CD14-positive monocyte (primary cell): ENCODE data around the gene TADA1. TPM values are rescaled to one million over a fixed set of nuclear protein-coding genes. Genes with fewer than 3 reads are reported as not detected.

Experiments used
- DNase-seq, 3 donors: peaks; one replicate each; pipeline ENCODE4 v3.0.0-alpha.2; 2011 to 2022
- H2AFZ ChIP-seq: 2 replicates; pipeline ENCODE4 v1.6.0; 2012; ENCODE audit warnings: mild to moderate bottlenecking, low read depth, low read length, inconsistent platforms; ENCODE audit not compliant: insufficient read depth, poor library complexity, severe bottlenecking
- H3K27ac ChIP-seq, 2 donors: 1 replicate in 1 of 2; 2 replicates in 1 of 2; pipeline ENCODE4 v1.5.1; 2012 to 2013; ENCODE audit warnings: low read length in 2 of 2, control low read depth in 1 of 2, inconsistent platforms in 1 of 2, low read depth in 1 of 2, mild to moderate bottlenecking in 1 of 2
- H3K27me3 ChIP-seq, 2 donors: one replicate each; pipeline versions ENCODE4 v1.6.0 to v1.6.1; 2011 to 2013; ENCODE audit warnings: low read length in 2 of 2; ENCODE audit not compliant: control insufficient read depth in 2 of 2, insufficient read depth in 2 of 2
- H3K36me3 ChIP-seq, 2 donors: replicated peaks in 1 of 2; 1 replicate in 1 of 2; 2 replicates in 1 of 2; pipeline versions ENCODE4 v1.5.1 to v1.6.1; 2012 to 2013; ENCODE audit warnings: low read length in 2 of 2, control low read depth in 1 of 2, inconsistent platforms in 1 of 2, mild to moderate bottlenecking in 1 of 2; ENCODE audit not compliant: insufficient read depth in 2 of 2, control insufficient read depth in 1 of 2
- H3K4me1 ChIP-seq, 2 donors: 1 replicate in 1 of 2; 2 replicates in 1 of 2; pipeline versions ENCODE4 v1.5.1 to v1.6.1; 2012 to 2013; ENCODE audit warnings: low read length in 2 of 2, control low read depth in 1 of 2, inconsistent platforms in 1 of 2, mild to moderate bottlenecking in 1 of 2, moderate library complexity in 1 of 2; ENCODE audit not compliant: insufficient read depth in 2 of 2, control insufficient read depth in 1 of 2
- H3K4me2 ChIP-seq: replicated peaks from 2 replicates; pipeline ENCODE3; 2012; ENCODE audit warnings: low read length, moderate library complexity, mild to moderate bottlenecking; ENCODE audit not compliant: poor library complexity, severe bottlenecking; ENCODE audit errors: extremely low read depth
- H3K4me3 ChIP-seq, 3 experiments: fragments of 200-600 bp in 1 of 3; sonication (generic) in 1 of 3; replicated peaks in 1 of 3; 1 replicate in 2 of 3; 2 replicates in 1 of 3; pipeline ENCODE4 v1.5.1; 2011 to 2013; ENCODE audit warnings: low read length in 3 of 3, mild to moderate bottlenecking in 3 of 3, control low read depth in 2 of 3, low read depth in 2 of 3, inconsistent platforms in 1 of 3, moderate library complexity in 1 of 3
- H3K79me2 ChIP-seq: 2 replicates; pipeline ENCODE4 v1.6.0; 2012; ENCODE audit warnings: mild to moderate bottlenecking, control low read depth, inconsistent platforms, low read length, moderate library complexity; ENCODE audit not compliant: insufficient read depth
- H3K9ac ChIP-seq: 2 replicates; pipeline ENCODE4 v1.6.0; 2017; ENCODE audit warnings: low read length, mild to moderate bottlenecking; ENCODE audit not compliant: insufficient read depth, poor library complexity, severe bottlenecking
- H3K9me3 ChIP-seq, 2 donors: replicated peaks in 1 of 2; 1 replicate in 1 of 2; 2 replicates in 1 of 2; pipeline versions ENCODE4 v1.5.1 to v1.6.1; 2012 to 2013; ENCODE audit warnings: low read length in 2 of 2, control low read depth in 1 of 2; ENCODE audit not compliant: control insufficient read depth in 1 of 2, insufficient read depth in 1 of 2
- H4K20me1 ChIP-seq: 2 replicates; pipeline ENCODE4 v1.6.0; 2012; ENCODE audit warnings: mild to moderate bottlenecking, low read length, control low read depth, moderate library complexity; ENCODE audit not compliant: insufficient read depth
- H3K27ac Mint-ChIP-seq, 7 donors: one replicate each; pipeline ENCODE4 v1.8.0; 2020; ENCODE audit warnings: mild to moderate bottlenecking in 7 of 7, mixed read lengths in 7 of 7, moderate library complexity in 6 of 7, inconsistent platforms in 2 of 7
- H3K27me3 Mint-ChIP-seq, 3 donors: one replicate each; pipeline ENCODE4 v1.8.0; 2021 to 2022; ENCODE audit warnings: low read depth in 3 of 3, mild to moderate bottlenecking in 3 of 3, mixed read lengths in 3 of 3, moderate library complexity in 3 of 3, inconsistent platforms in 1 of 3
- H3K36me3 Mint-ChIP-seq, 2 donors: one replicate each; pipeline ENCODE4 v1.8.0; 2020; ENCODE audit warnings: mixed read lengths in 2 of 2, inconsistent platforms in 1 of 2, mild to moderate bottlenecking in 1 of 2
- H3K4me1 Mint-ChIP-seq: one replicate; pipeline ENCODE4 v1.8.0; 2020; ENCODE audit warnings: mild to moderate bottlenecking, mixed read lengths
- H3K4me3 Mint-ChIP-seq, 2 donors: one replicate each; pipeline ENCODE4 v1.8.0; 2020; ENCODE audit warnings: mild to moderate bottlenecking in 2 of 2, mixed read lengths in 2 of 2, moderate library complexity in 1 of 2
- H3K9me3 Mint-ChIP-seq, 7 donors: one replicate each; pipeline ENCODE4 v1.8.0; 2020 to 2022; ENCODE audit warnings: mixed read lengths in 7 of 7, mild to moderate bottlenecking in 6 of 7, moderate library complexity in 6 of 7, inconsistent platforms in 2 of 7
- CTCF ChIP-seq: fragments of 200-600 bp; IDR thresholded peaks from one replicate; pipeline ENCODE4 v1.8.0; 2022; ENCODE audit warnings: antibody characterized with exemption, mild to moderate bottlenecking
- WGBS: methylation state at CpG from one replicate; pipeline ENCODE4 v1.1.5; 2013; ENCODE audit warnings: missing lambda C conversion rate; ENCODE audit not compliant: insufficient coverage; 5-methylcytosine and 5-hydroxymethylcytosine counted together
- intact Hi-C, 2 donors: fragments of 100-400 bp; cut with micrococcal nuclease; formaldehyde crosslinking; loops; one replicate each; pipeline versions ENCODE4 v1.15.0 to v1.15.1; 2023
- polyA plus RNA-seq, 3 donors: library from polyadenylated mRNA; depleted of rRNA in 1 of 3; unstranded in 2 of 3; stranded (reverse) in 1 of 3; fragments of 300-500 nt in 2 of 3; fragments of >200 nt in 1 of 3; fragmentation: Illumina TruSeq in 2 of 3; gene quantifications; 1 replicate in 2 of 3; 2 replicates in 1 of 3; pipeline ENCODE4 v1.2.3, GENCODE V29; 2012 to 2021

Gene TADA1
- polyA plus RNA-seq, 3 donors, result 6.4 to 8.0 (median 7.9) TPM

DNA sequence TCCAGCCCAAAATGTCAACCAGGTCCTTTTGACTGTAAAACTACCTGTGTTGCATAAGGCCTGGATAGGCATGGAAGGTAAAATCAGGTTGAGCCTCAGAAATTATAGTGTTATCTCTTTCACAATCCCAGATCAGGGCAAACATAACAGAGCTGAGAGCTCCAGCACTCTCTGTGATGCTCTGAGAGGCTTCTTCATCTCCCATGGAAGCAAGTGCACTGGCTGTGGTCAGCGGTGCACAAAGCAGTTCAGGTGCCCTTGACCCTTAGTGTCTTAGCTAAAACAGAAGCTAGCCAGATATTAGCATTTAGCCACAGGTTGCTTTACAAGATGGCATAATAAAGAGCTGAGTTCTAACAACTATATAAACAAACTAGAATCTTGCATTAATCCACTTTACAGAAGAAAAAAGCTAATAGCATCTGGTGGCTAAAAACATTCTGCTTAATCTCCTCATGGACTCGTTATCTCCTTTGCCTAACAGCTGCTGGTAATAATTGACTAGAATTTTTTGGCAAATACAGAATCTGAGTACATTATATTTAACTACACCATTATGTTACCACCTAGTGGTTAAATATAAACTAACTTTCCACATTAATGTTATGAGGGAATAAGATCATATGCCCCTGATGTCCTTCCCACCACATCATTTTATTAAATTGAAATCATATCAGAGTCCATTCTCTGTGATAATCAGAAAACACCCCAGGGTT lies 62.4 kb downstream of the TADA1 start:
- H4K20me1 ChIP-seq, result no peaks in the 10 kb centered on the region
- no peaks in the 10 kb centered on the region for H3K36me3 ChIP-seq
- peaks cover 0 to 2% (median 2%) of the 10 kb centered on the region in 3 donors for H3K27me3 Mint-ChIP-seq
- no peak overlapping the region for H3K27ac Mint-ChIP-seq
- no peaks in the 10 kb centered on the region for H3K79me2 ChIP-seq
- no peaks in the 10 kb centered on the region for H3K4me1 Mint-ChIP-seq
- no peak overlapping the region for H3K27ac ChIP-seq
- no peak overlapping the region for H3K9ac ChIP-seq
- no peaks in the 10 kb centered on the region for H3K36me3 Mint-ChIP-seq
- intact Hi-C loops, result no loop called here
- no peak overlapping the region for H2AFZ ChIP-seq
- no CpG with 5 or more reads among the region's 2 CpGs for WGBS
- H3K9me3 Mint-ChIP-seq, result peaks cover 0 to 11% (median 7%) of the 10 kb centered on the region in 7 donors
- no peaks in the 10 kb centered on the region for H3K27me3 ChIP-seq
- H3K4me1 ChIP-seq, result no peaks in the 10 kb centered on the region
- no peak for TF ChIP-seq CTCF
- peaks cover 0 to 12% of the 10 kb centered on the region in 2 donors for H3K9me3 ChIP-seq
- H3K4me3 ChIP-seq, result no peak overlapping the region
- no peak overlapping the region for H3K4me2 ChIP-seq
- no peak overlapping the region for H3K4me3 Mint-ChIP-seq
- no peak for DNase-seq

- peaks cover 0 to 9% (median 7%) of the 10 kb centered on the region in 7 donors for H3K9me3 Mint-ChIP-seq
- Histone ChIP-seq H3K4me1 (no peaks in the 10 kb centered on the region), H3K9me3 (peaks cover 0 to 7% of the 10 kb centered on the region in 2 donors), H3K27ac (no peak overlapping the region), H3K9ac (no peak overlapping the region), H3K79me2 (no peaks in the 10 kb centered on the region), H2AFZ (no peak overlapping the region), H3K4me3 (no peak overlapping the region), H3K36me3 (no peaks in the 10 kb centered on the region), H3K27me3 (no peaks in the 10 kb centered on the region), H4K20me1 (no peaks in the 10 kb centered on the region), H3K4me2 (no peak overlapping the region)
- DNase-seq, result no peak
- no peak overlapping the region for H3K27ac Mint-ChIP-seq
- H3K27me3 Mint-ChIP-seq, result peaks cover 0 to 2% (median 2%) of the 10 kb centered on the region in 3 donors
- 67% methylated on average over 1 of the region's 2 CpGs for WGBS
- H3K4me1 Mint-ChIP-seq, result no peaks in the 10 kb centered on the region
- no peak for TF ChIP-seq CTCF
- H3K36me3 Mint-ChIP-seq, result no peaks in the 10 kb centered on the region
- intact Hi-C loops, result no loop called here
- H3K4me3 Mint-ChIP-seq, result no peak overlapping the region
These were observed 64.4 kb downstream of the TADA1 start for GRCh38 chr1:166811691-166812090.
